Lung (tissue), 12 donors: ENCODE data around the gene STK33. TPM values are rescaled to one million over a fixed set of nuclear protein-coding genes. Genes with fewer than 3 reads are reported as not detected.

Experiments used
- ATAC-seq: fragments of 200-7000 bp; cut with Tn5 transposase; one replicate; pipeline ENCODE4 v1.9.1; 2020; ENCODE audit warnings: moderate number of reproducible peaks; ENCODE audit not compliant: insufficient read depth, low FRiP score
- DNase-seq, 3 donors: peaks; one replicate each; pipeline ENCODE4 v3.0.0-alpha.2; 2013 to 2017
- H3K27ac ChIP-seq, 2 donors: one replicate each; pipeline ENCODE4 v1.5.1; 2013; ENCODE audit warnings: mild to moderate bottlenecking in 2 of 2, moderate library complexity in 2 of 2, control low read depth in 1 of 2, inconsistent platforms in 1 of 2, low read depth in 1 of 2, low read length in 1 of 2
- H3K27me3 ChIP-seq, 3 donors: one replicate each; pipeline ENCODE4 v1.5.1; 2013; ENCODE audit warnings: low read length in 2 of 3; ENCODE audit not compliant: control insufficient read depth in 3 of 3, insufficient read depth in 3 of 3
- H3K36me3 ChIP-seq, 4 donors: one replicate each; pipeline ENCODE4 v1.5.1; 2013; ENCODE audit warnings: low read length in 4 of 4, mild to moderate bottlenecking in 1 of 4, moderate library complexity in 1 of 4; ENCODE audit not compliant: control insufficient read depth in 4 of 4, insufficient read depth in 4 of 4
- H3K4me1 ChIP-seq, 5 donors: one replicate each; pipeline ENCODE4 v1.5.1; 2013; ENCODE audit warnings: low read length in 5 of 5, mild to moderate bottlenecking in 2 of 5, moderate library complexity in 1 of 5; ENCODE audit not compliant: control insufficient read depth in 5 of 5, insufficient read depth in 5 of 5
- H3K4me3 ChIP-seq: one replicate; pipeline ENCODE4 v1.5.1; 2013; ENCODE audit warnings: mild to moderate bottlenecking, control low read depth, moderate library complexity
- H3K9ac ChIP-seq, 2 donors: one replicate each; pipeline ENCODE4 v1.5.1; 2013; ENCODE audit warnings: low read length in 2 of 2, control low read depth in 1 of 2; ENCODE audit not compliant: insufficient read depth in 1 of 2
- H3K9me3 ChIP-seq, 4 donors: one replicate each; pipeline ENCODE4 v1.5.1; 2013; ENCODE audit warnings: low read length in 3 of 4, mild to moderate bottlenecking in 1 of 4, moderate library complexity in 1 of 4; ENCODE audit not compliant: control insufficient read depth in 4 of 4, insufficient read depth in 3 of 4
- CTCF ChIP-seq: IDR thresholded peaks from 2 replicates; pipeline ENCODE4 v1.5.1; 2012; ENCODE audit warnings: mild to moderate bottlenecking; ENCODE audit errors: control extremely low read depth, extremely low read depth
- WGBS, 2 donors: extraction: QIAGEN DNeasy Blood & Tissue Kit; methylation state at CpG; one replicate each; pipeline ENCODE4 v1.1.7; 2013; 5-methylcytosine and 5-hydroxymethylcytosine counted together
- polyA plus RNA-seq, 2 donors: library from polyadenylated mRNA; stranded (reverse); fragments of 200-250 nt; gene quantifications; one replicate each; pipeline ENCODE4 v1.2.1, GENCODE V29; 2013
- total RNA-seq, 2 donors: library from RNA; depleted of rRNA in 1 of 2; stranded (reverse); fragments of >200 nt in 1 of 2; gene quantifications; one replicate each; pipeline ENCODE4 v1.2.1, GENCODE V29; 2014 to 2021
- donor health status: control.
- donor health status: control.
- donor health status: Bipolar disorder and iron deficiency.
- donor health status: healthy.
- donor health status: DM: yes; HTN: yes; CAD: no.

The STK33 gene
- total and polyA plus RNA-seq, 4 donors = 9.5 to 36.5 (median 20.4) TPM

GRCh38 chr11:8564526-8564925 is 29.5 kb downstream of the STK33 start:
- Histone ChIP-seq H3K36me3 (no peaks in the 10 kb centered on the region), H3K9ac (no peak overlapping the region), H3K4me3 (no peak overlapping the region), H3K27me3 (no peaks in the 10 kb centered on the region), H3K27ac (no peak overlapping the region), H3K9me3 (peaks cover 0 to 4% (median 0%) of the 10 kb centered on the region in 4 donors), H3K4me1 (peaks cover 0 to 3% (median 0%) of the 10 kb centered on the region in 5 donors)
- DNase-seq = no peak
- ATAC-seq = no peak
- 40 to 64% methylated on average over 2 of the region's 2 CpGs for whole genome bisulfite sequencing, 2 donors
- TF ChIP-seq CTCF = no peak

DNA sequence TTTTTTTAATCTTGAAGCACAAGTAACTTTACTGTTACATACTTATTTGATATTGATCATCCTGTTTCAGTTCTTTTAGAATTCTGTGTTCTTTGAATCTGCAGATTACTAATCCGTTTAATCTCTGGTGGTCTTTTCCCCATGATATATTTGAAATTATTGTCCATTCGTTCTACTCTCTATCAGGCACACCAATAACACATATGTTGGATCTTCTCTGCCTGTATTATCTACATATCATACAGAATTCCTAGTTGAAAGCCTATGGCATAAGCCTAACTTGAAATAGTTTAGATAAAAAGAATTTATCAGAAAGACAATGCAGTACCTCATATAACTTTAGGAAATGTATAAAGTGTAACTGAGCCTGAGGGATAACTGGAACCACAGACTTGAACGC is 32.6 kb downstream of the STK33 start:
- TF ChIP-seq CTCF = no peak
- Histone ChIP-seq H3K36me3 (no peaks in the 10 kb centered on the region), H3K9ac (no peak overlapping the region), H3K4me1 (peaks cover 0 to 6% (median 0%) of the 10 kb centered on the region in 5 donors), H3K27me3 (no peaks in the 10 kb centered on the region), H3K27ac (no peak overlapping the region), H3K4me3 (no peak overlapping the region), H3K9me3 (peaks cover 0 to 4% (median 0%) of the 10 kb centered on the region in 4 donors)
- ATAC-seq (no peak), DNase-seq (no peak)
- WGBS, 2 donors = 91 to 92% methylated on average over 3 of the region's 3 CpGs

- DNase-seq = no peak
- no peak for TF ChIP-seq CTCF
- Histone ChIP-seq H3K9me3 (peaks cover 0 to 4% (median 0%) of the 10 kb centered on the region in 4 donors), H3K4me3 (no peak overlapping the region), H3K36me3 (no peaks in the 10 kb centered on the region), H3K4me1 (peaks cover 0 to 3% (median 0%) of the 10 kb centered on the region in 5 donors), H3K27me3 (no peaks in the 10 kb centered on the region), H3K27ac (no peak overlapping the region), H3K9ac (no peak overlapping the region)
- 91 to 95% methylated on average over 4 of the region's 4 CpGs for WGBS, 2 donors
- no peak for ATAC-seq
Observed at GRCh38 chr11:8558436-8558835, 35.6 kb downstream of the STK33 start.
